Lung (tissue), 12 donors: ENCODE data around the gene ZNF846. TPM values are rescaled to one million over a fixed set of nuclear protein-coding genes. Genes with fewer than 3 reads are reported as not detected.
"Not testable (repeated sequence)": the region's sequence is repeated elsewhere in the genome, so short reads cannot be mapped to it uniquely, and the experiment has no call there.

Experiments
- ATAC-seq: fragments of 200-7000 bp; cut with Tn5 transposase; one replicate; pipeline ENCODE4 v1.9.1; 2020; ENCODE audit warnings: moderate number of reproducible peaks; ENCODE audit not compliant: insufficient read depth, low FRiP score
- DNase-seq, 3 donors: peaks; one replicate each; pipeline ENCODE4 v3.0.0-alpha.2; 2013 to 2017
- H3K27ac ChIP-seq, 2 donors: one replicate each; pipeline ENCODE4 v1.5.1; 2013; ENCODE audit warnings: mild to moderate bottlenecking in 2 of 2, moderate library complexity in 2 of 2, control low read depth in 1 of 2, inconsistent platforms in 1 of 2, low read depth in 1 of 2, low read length in 1 of 2
- H3K27me3 ChIP-seq, 3 donors: one replicate each; pipeline ENCODE4 v1.5.1; 2013; ENCODE audit warnings: low read length in 2 of 3; ENCODE audit not compliant: control insufficient read depth in 3 of 3, insufficient read depth in 3 of 3
- H3K36me3 ChIP-seq, 4 donors: one replicate each; pipeline ENCODE4 v1.5.1; 2013; ENCODE audit warnings: low read length in 4 of 4, mild to moderate bottlenecking in 1 of 4, moderate library complexity in 1 of 4; ENCODE audit not compliant: control insufficient read depth in 4 of 4, insufficient read depth in 4 of 4
- H3K4me1 ChIP-seq, 5 donors: one replicate each; pipeline ENCODE4 v1.5.1; 2013; ENCODE audit warnings: low read length in 5 of 5, mild to moderate bottlenecking in 2 of 5, moderate library complexity in 1 of 5; ENCODE audit not compliant: control insufficient read depth in 5 of 5, insufficient read depth in 5 of 5
- H3K4me3 ChIP-seq: one replicate; pipeline ENCODE4 v1.5.1; 2013; ENCODE audit warnings: mild to moderate bottlenecking, control low read depth, moderate library complexity
- H3K9ac ChIP-seq, 2 donors: one replicate each; pipeline ENCODE4 v1.5.1; 2013; ENCODE audit warnings: low read length in 2 of 2, control low read depth in 1 of 2; ENCODE audit not compliant: insufficient read depth in 1 of 2
- H3K9me3 ChIP-seq, 4 donors: one replicate each; pipeline ENCODE4 v1.5.1; 2013; ENCODE audit warnings: low read length in 3 of 4, mild to moderate bottlenecking in 1 of 4, moderate library complexity in 1 of 4; ENCODE audit not compliant: control insufficient read depth in 4 of 4, insufficient read depth in 3 of 4
- CTCF ChIP-seq: IDR thresholded peaks from 2 replicates; pipeline ENCODE4 v1.5.1; 2012; ENCODE audit warnings: mild to moderate bottlenecking; ENCODE audit errors: control extremely low read depth, extremely low read depth
- WGBS, 2 donors: extraction: QIAGEN DNeasy Blood & Tissue Kit; methylation state at CpG; one replicate each; pipeline ENCODE4 v1.1.7; 2013; 5-methylcytosine and 5-hydroxymethylcytosine counted together
- polyA plus RNA-seq, 2 donors: library from polyadenylated mRNA; stranded (reverse); fragments of 200-250 nt; gene quantifications; one replicate each; pipeline ENCODE4 v1.2.1, GENCODE V29; 2013
- total RNA-seq, 2 donors: library from RNA; depleted of rRNA in 1 of 2; stranded (reverse); fragments of >200 nt in 1 of 2; gene quantifications; one replicate each; pipeline ENCODE4 v1.2.1, GENCODE V29; 2014 to 2021
- donor health status: control.
- donor health status: control.
- donor health status: Bipolar disorder and iron deficiency.
- donor health status: healthy.
- donor health status: DM: yes; HTN: yes; CAD: no.

The ZNF846 gene
- total and polyA plus RNA-seq, 4 donors: 3.2 to 30.9 (median 8.9) TPM

- no peaks in the 10 kb centered on the region for H3K36me3 ChIP-seq
- H3K27me3 ChIP-seq: no peaks in the 10 kb centered on the region
- no peak for DNase-seq
- 76 to 86% methylated on average over 3 of the region's 3 CpGs for WGBS, 2 donors
- no peak for TF ChIP-seq CTCF
- H3K9ac ChIP-seq: no peak overlapping the region
- H3K27ac ChIP-seq: no peak overlapping the region
- H3K4me3 ChIP-seq: no peak overlapping the region
- no peak for ATAC-seq
- no peaks in the 10 kb centered on the region for H3K4me1 ChIP-seq
- no peaks in the 10 kb centered on the region for H3K9me3 ChIP-seq
Observed at GRCh38 chr19:9727644-9728043, 40.9 kb downstream of the ZNF846 start.

DNA sequence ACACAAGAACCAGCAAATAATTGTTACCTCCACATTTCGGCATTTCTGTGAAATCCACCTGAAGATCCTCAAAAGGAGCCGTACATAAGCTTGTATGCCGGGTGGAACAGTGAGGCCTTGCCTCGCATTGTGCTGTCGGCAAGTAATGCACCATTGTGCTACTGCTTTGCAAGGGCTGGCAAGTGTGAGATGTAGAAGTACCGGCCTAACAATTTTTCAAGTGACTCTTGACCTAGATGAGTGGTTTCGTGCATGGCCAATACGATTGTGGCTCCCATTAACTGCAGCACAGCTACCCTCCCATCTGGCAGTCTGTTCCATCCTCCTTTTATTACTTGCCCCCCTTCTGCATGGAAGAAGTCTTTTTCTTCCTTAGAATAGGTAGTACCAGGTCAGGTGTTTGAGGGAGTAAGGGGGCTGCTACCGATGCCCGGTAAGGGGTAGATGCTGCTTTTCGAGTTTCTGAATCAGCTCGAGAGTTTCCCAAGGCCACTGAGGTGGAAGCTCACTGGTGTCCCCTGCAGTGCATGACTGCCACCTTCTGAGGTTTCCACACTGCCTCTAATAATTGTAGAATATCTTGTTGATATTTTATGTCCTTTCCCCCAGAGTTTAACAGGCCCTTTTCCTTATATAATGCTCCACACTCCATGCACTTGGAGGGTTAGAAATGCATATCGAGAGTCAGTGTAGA, 42.9 kb downstream of the ZNF846 start:
- H3K36me3 ChIP-seq, H3K9ac ChIP-seq, H3K4me1 ChIP-seq, ATAC-seq, H3K9me3 ChIP-seq, H3K4me3 ChIP-seq, H3K27ac ChIP-seq, H3K27me3 ChIP-seq: not testable (repeated sequence)
- DNase-seq: peak; percentile 20 to 36 (median 30)
- 69 to 84% methylated on average over 13 of the region's 13 CpGs for WGBS, 2 donors

GRCh38 chr19:9724157-9724556, 44.4 kb downstream of the ZNF846 start:
- Histone ChIP-seq H3K9me3 (peaks cover 0 to 3% (median 0%) of the 10 kb centered on the region in 4 donors), H3K36me3 (no peaks in the 10 kb centered on the region), H3K9ac (no peak overlapping the region), H3K27ac (no peak overlapping the region), H3K4me1 (no peaks in the 10 kb centered on the region), H3K4me3 (no peak overlapping the region), H3K27me3 (no peaks in the 10 kb centered on the region)
- 95 to 96% methylated on average over 4 of the region's 4 CpGs for WGBS, 2 donors
- no peak for TF ChIP-seq CTCF
- no peak for ATAC-seq
- DNase-seq: no peak

GRCh38 chr19:9721861-9722260, 46.7 kb downstream of the ZNF846 start:
- no peak overlapping the region for H3K4me3 ChIP-seq
- 23 to 35% methylated on average over 6 of the region's 6 CpGs for WGBS, 2 donors

More at GRCh38 chr19:9721861-9722260, 46.7 kb downstream of the ZNF846 start:
- no peaks in the 10 kb centered on the region for H3K36me3 ChIP-seq
- peaks cover 0 to 3% (median 0%) of the 10 kb centered on the region in 4 donors for H3K9me3 ChIP-seq
- no peak for TF ChIP-seq CTCF
- DNase-seq: no peak
- no peaks in the 10 kb centered on the region for H3K4me1 ChIP-seq
- H3K9ac ChIP-seq: no peak overlapping the region
- no peak overlapping the region for H3K27ac ChIP-seq
- no peak for ATAC-seq
- no peaks in the 10 kb centered on the region for H3K27me3 ChIP-seq
